Coronary artery (tissue), 2 donors: ENCODE results near the gene CEP41.

Source experiments
- DNase-seq: peaks from one replicate; pipeline ENCODE4 v3.0.0-alpha.2; 2017; ENCODE audit warnings: low spot score
- H3K27ac ChIP-seq, 2 donors: fragments of 200-600 bp; sonication (generic); one replicate each; pipeline ENCODE4 v1.5.1; 2016 to 2019
- H3K4me3 ChIP-seq: fragments of 200-600 bp; sonication (generic); 2 replicates; pipeline ENCODE4 v1.5.1; 2016; ENCODE audit warnings: mild to moderate bottlenecking, moderate library complexity
- CTCF ChIP-seq: fragments of 200-600 bp; sonication (generic); IDR thresholded peaks from one replicate; pipeline ENCODE4 v1.5.1; 2019; ENCODE audit warnings: antibody characterized with exemption

Gene CEP41

GRCh38 chr7:130349911-130350782 is 90.7 kb downstream of the CEP41 start:
- no peak overlapping the region for H3K4me3 ChIP-seq
- H3K27ac ChIP-seq = peak overlapping the region in 1 of 2 donors; percentile 81
- DNase-seq = no peak
- TF ChIP-seq CTCF = no peak

- TF ChIP-seq CTCF = no peak
- no peak for DNase-seq
- no peak overlapping the region for H3K4me3 ChIP-seq
- H3K27ac ChIP-seq = no peak overlapping the region
These were observed 93.9 kb downstream of the CEP41 start for GRCh38 chr7:130346941-130347340.

GRCh38 chr7:130346177-130346905 is 94.5 kb downstream of the CEP41 start:
- TF ChIP-seq CTCF = no peak
- H3K27ac ChIP-seq = no peak overlapping the region
- H3K4me3 ChIP-seq = no peak overlapping the region
- no peak for DNase-seq

GRCh38 chr7:130345725-130346124 is 95.1 kb downstream of the CEP41 start:
- no peak for DNase-seq

GRCh38 chr7:130345136-130345535 is 95.7 kb downstream of the CEP41 start:
- Histone ChIP-seq H3K27ac (no peak overlapping the region), H3K4me3 (no peak overlapping the region)
- DNase-seq = no peak
- no peak for TF ChIP-seq CTCF

More at GRCh38 chr7:130345725-130346124, 95.1 kb downstream of the CEP41 start:
- no peak for TF ChIP-seq CTCF
- no peak overlapping the region for H3K4me3 ChIP-seq
- no peak overlapping the region for H3K27ac ChIP-seq

GRCh38 chr7:130344271-130344866 is 96.4 kb downstream of the CEP41 start, which contains the start of gene CPA5:
TSS of gene CPA5 (plus strand) at chr7:130344816. CDS start at chr7:130346486, 1,670 bp downstream.
- Histone ChIP-seq H3K4me3 (no peak within 1 kb of the TSS), H3K27ac (no peak within 1 kb of the TSS)
- no peak for TF ChIP-seq CTCF
- DNase-seq = no peak
